ENCODE measurements around the gene CD72. TPM values are rescaled to one million over a fixed set of nuclear protein-coding genes. Genes with fewer than 3 reads are reported as not detected.

CD72 gene
- total RNA-seq, 4 donors from 2014 or later: 1.6 to 15.5 (median 4.9) TPM

- TF ChIP-seq CTCF (IDR thresholded peaks at IDR 0.05): peak in 1 of 3 donors; percentile 35
- DNase-seq (ENCODE audit: low spot score) (peak; percentile 91), ATAC-seq (ENCODE audit: low FRiP score) (peak; percentile 98)
These were observed 39.4 kb upstream of the CD72 start, which contains the start of gene RMRP for GRCh38 chr9:35657546-35658136. Gene RMRP, minus strand, starts transcription at chr9:35658019.

GRCh38 chr9:35656831-35657545 lies 38.8 kb upstream of the CD72 start:
- TF ChIP-seq CTCF (IDR thresholded peaks at IDR 0.05): no peak
- no peak for DNase-seq (ENCODE audit: low spot score)
- ATAC-seq (ENCODE audit: low FRiP score): peak; percentile 12

GRCh38 chr9:35656348-35656747 lies 38.1 kb upstream of the CD72 start:
- DNase-seq (ENCODE audit: low spot score) (no peak), ATAC-seq (ENCODE audit: low FRiP score) (no peak)
- TF ChIP-seq CTCF (IDR thresholded peaks at IDR 0.05): no peak

GRCh38 chr9:35653611-35654010 lies 35.4 kb upstream of the CD72 start:
- DNase-seq (ENCODE audit: low spot score): no peak
- no peak for ATAC-seq (ENCODE audit: low FRiP score)
- no peak for TF ChIP-seq CTCF (IDR thresholded peaks at IDR 0.05)

- ATAC-seq (ENCODE audit: low FRiP score): no peak
- no peak for TF ChIP-seq CTCF (IDR thresholded peaks at IDR 0.05)
- DNase-seq (ENCODE audit: low spot score): no peak
These were observed 34.6 kb upstream of the CD72 start for GRCh38 chr9:35652829-35653209.

GRCh38 chr9:35651956-35652828 lies 34.0 kb upstream of the CD72 start:
- DNase-seq (ENCODE audit: low spot score) (no peak), ATAC-seq (ENCODE audit: low FRiP score) (no peak)
- TF ChIP-seq CTCF (IDR thresholded peaks at IDR 0.05): no peak
